ENCODE results near the gene EDC3. TPM values are rescaled to one million over a fixed set of nuclear protein-coding genes. Genes with fewer than 3 reads are reported as not detected.

The EDC3 gene
- total RNA-seq, 4 donors from 2014 or later: 13.6 to 31.8 (median 17.2) TPM

- no peak for ATAC-seq
- 83% methylated on average over 1 of the region's 3 CpGs; no CpG with 5 or more reads in 1 of the 2 donors for WGBS, 2 donors (ENCODE audit: low coverage in 1 of 2)
- Histone ChIP-seq H3K27me3 (no peaks in the 10 kb centered on the region), H3K27ac (no peak overlapping the region), H3K4me3 (no peak overlapping the region), H3K36me3 (no peaks in the 10 kb centered on the region), H3K4me1 (peaks cover 0 to 3% (median 0%) of the 10 kb centered on the region in 3 donors), H3K9me3 (no peaks in the 10 kb centered on the region)
- TF ChIP-seq EP300 (IDR thresholded peaks at IDR 0.05): no peak
Observed at GRCh38 chr15:74608786-74609185, 87.0 kb downstream of the EDC3 start.

DNA sequence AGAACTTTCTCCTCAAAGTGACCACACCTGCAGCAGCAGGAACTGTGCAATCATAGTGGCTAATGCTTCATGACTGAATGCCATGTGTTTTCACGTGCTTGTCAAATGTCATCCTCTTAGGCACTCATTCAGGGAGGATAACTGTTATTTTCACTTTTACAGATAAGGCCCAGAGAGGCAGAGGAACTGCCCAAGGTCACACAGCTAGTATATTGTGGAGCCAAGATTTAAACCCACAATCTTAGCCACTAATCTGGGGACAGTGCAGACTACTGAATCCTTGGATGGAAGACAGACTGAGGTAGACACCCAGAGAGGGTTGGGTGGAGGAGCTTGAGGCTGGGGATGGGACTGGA, 90.1 kb downstream of the EDC3 start:
- TF ChIP-seq, protein P1, sequence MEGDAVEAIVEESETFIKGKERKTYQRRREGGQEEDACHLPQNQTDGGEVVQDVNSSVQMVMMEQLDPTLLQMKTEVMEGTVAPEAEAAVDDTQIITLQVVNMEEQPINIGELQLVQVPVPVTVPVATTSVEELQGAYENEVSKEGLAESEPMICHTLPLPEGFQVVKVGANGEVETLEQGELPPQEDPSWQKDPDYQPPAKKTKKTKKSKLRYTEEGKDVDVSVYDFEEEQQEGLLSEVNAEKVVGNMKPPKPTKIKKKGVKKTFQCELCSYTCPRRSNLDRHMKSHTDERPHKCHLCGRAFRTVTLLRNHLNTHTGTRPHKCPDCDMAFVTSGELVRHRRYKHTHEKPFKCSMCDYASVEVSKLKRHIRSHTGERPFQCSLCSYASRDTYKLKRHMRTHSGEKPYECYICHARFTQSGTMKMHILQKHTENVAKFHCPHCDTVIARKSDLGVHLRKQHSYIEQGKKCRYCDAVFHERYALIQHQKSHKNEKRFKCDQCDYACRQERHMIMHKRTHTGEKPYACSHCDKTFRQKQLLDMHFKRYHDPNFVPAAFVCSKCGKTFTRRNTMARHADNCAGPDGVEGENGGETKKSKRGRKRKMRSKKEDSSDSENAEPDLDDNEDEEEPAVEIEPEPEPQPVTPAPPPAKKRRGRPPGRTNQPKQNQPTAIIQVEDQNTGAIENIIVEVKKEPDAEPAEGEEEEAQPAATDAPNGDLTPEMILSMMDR (IDR thresholded peaks at IDR 0.05): no peak
- TF ChIP-seq POLR2A (IDR thresholded peaks at IDR 0.05): no peak
- no peak for ATAC-seq
- Histone ChIP-seq H3K4me1 (peaks cover 0 to 7% (median 0%) of the 10 kb centered on the region in 3 donors), H3K36me3 (no peaks in the 10 kb centered on the region), H3K27me3 (no peaks in the 10 kb centered on the region), H3K4me3 (no peak overlapping the region), H3K27ac (no peak overlapping the region), H3K9me3 (no peaks in the 10 kb centered on the region)
- no CpG with 5 or more reads among the region's 1 CpG for WGBS, 2 donors (ENCODE audit: low coverage in 1 of 2)

GRCh38 chr15:74604983-74605794, 90.6 kb downstream of the EDC3 start:
- 48 to 74% methylated on average over 4 to 5 of the region's 12 CpGs for WGBS, 2 donors (ENCODE audit: low coverage in 1 of 2)
- H3K27me3 ChIP-seq: no peaks in the 10 kb centered on the region
- ATAC-seq: no peak
- peaks cover 0 to 12% (median 0%) of the 10 kb centered on the region in 3 donors for H3K4me1 ChIP-seq
- H3K36me3 ChIP-seq: no peaks in the 10 kb centered on the region
- no peak overlapping the region for H3K4me3 ChIP-seq
- no peak for TF ChIP-seq EP300 (IDR thresholded peaks at IDR 0.05)
- TF ChIP-seq, protein P1 (IDR thresholded peaks at IDR 0.05): no peak
- TF ChIP-seq POLR2A (IDR thresholded peaks at IDR 0.05): no peak
- TF ChIP-seq POLR2AphosphoS5 (IDR thresholded peaks at IDR 0.05): no peak
- H3K27ac ChIP-seq: no peak overlapping the region
- H3K9me3 ChIP-seq: no peaks in the 10 kb centered on the region

DNA sequence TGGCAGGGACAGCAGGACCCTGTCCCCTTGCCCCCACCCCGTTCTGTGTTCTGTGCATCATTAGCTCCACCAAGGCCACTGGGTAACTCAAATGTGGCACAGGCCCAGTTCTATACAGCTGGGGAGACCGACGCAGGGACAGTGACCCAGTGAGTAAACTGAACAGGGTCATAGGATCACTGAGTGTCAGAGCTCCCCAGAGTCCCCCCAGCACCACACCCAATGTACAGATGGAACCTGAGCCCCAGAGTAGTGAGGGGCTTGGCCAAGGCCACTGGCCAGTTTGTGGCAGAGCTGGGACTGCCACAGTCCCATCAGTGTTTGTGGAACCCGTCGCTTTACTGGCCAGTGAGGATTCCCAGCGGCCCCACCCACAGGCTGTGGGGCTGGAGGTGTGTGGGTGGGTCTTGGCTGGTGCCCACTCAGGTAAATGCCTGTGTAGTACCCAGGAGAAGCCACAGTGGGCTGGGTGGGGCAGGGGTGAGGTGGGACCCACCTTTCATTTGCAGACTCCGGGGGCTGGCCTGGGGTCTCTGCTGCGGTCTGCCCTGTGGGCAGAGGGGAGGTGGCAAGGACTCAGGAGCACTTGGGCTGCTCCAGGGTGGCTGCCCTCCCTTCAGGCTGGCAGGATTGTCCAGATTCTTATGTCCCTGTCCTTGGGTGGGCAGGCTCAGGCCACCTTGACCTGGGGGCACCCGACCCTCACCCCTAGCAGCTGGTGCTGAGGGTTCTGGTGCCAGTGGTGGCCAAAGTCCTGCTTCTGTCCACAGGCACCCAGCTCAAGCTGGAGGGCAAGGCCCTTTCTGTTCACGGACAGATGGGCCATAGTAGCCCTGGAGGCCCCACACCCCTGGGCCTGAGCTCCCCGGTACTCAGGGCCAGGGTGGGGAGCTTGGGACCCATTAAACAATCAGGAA, 91.8 kb downstream of the EDC3 start:
- Histone ChIP-seq H3K27me3 (no peaks in the 10 kb centered on the region), H3K27ac (no peak overlapping the region), H3K4me1 (peaks cover 0 to 24% (median 4%) of the 10 kb centered on the region in 3 donors), H3K36me3 (no peaks in the 10 kb centered on the region), H3K9me3 (no peaks in the 10 kb centered on the region), H3K4me3 (no peak overlapping the region)
- 100% methylated on average over 1 of the region's 11 CpGs; no CpG with 5 or more reads in 1 of the 2 donors for WGBS, 2 donors (ENCODE audit: low coverage in 1 of 2)
- TF ChIP-seq EP300 (IDR thresholded peaks at IDR 0.05): no peak
- TF ChIP-seq, protein P1 (IDR thresholded peaks at IDR 0.05): no peak
- TF ChIP-seq POLR2AphosphoS5 (IDR thresholded peaks at IDR 0.05): no peak
- TF ChIP-seq POLR2A (IDR thresholded peaks at IDR 0.05): no peak
- no peak for ATAC-seq

GRCh38 chr15:74603026-74603788, 92.6 kb downstream of the EDC3 start:
- no peak for TF ChIP-seq POLR2AphosphoS5 (IDR thresholded peaks at IDR 0.05)
- TF ChIP-seq, protein P1 (IDR thresholded peaks at IDR 0.05): no peak
- no peak for TF ChIP-seq POLR2A (IDR thresholded peaks at IDR 0.05)
- no peak for TF ChIP-seq EP300 (IDR thresholded peaks at IDR 0.05)
- no peaks in the 10 kb centered on the region for H3K36me3 ChIP-seq
- H3K27me3 ChIP-seq: no peaks in the 10 kb centered on the region
- H3K9me3 ChIP-seq: no peaks in the 10 kb centered on the region
- no peak for ATAC-seq
- H3K4me1 ChIP-seq: peaks cover 0 to 31% (median 7%) of the 10 kb centered on the region in 3 donors
- no peak overlapping the region for H3K27ac ChIP-seq
- 89% methylated on average over 3 of the region's 13 CpGs; no CpG with 5 or more reads in 1 of the 2 donors for WGBS, 2 donors (ENCODE audit: low coverage in 1 of 2)
- H3K4me3 ChIP-seq: no peak overlapping the region
